ENCODE data around the gene MAP2K5.

DNA sequence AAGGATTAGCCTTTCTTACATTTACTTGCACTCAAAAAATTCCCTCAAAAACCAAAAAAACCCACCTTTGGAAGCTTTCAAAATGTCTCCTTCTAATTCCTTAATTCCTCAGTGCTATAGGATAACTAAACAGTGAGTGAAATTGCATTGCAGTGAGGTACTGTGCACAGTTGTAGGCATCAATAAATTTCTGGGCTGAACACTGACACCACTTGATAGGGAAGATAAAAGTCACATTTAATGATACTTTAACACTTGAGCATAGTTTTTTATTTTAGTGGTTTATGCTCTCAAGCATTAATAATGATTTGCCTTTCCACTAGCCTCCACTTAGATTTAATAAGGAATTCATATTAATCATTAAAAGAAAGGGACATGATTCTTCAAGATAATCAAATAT is 52.3 kb downstream of the MAP2K5 start:
- TF ChIP-seq, protein P1, sequence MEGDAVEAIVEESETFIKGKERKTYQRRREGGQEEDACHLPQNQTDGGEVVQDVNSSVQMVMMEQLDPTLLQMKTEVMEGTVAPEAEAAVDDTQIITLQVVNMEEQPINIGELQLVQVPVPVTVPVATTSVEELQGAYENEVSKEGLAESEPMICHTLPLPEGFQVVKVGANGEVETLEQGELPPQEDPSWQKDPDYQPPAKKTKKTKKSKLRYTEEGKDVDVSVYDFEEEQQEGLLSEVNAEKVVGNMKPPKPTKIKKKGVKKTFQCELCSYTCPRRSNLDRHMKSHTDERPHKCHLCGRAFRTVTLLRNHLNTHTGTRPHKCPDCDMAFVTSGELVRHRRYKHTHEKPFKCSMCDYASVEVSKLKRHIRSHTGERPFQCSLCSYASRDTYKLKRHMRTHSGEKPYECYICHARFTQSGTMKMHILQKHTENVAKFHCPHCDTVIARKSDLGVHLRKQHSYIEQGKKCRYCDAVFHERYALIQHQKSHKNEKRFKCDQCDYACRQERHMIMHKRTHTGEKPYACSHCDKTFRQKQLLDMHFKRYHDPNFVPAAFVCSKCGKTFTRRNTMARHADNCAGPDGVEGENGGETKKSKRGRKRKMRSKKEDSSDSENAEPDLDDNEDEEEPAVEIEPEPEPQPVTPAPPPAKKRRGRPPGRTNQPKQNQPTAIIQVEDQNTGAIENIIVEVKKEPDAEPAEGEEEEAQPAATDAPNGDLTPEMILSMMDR (IDR thresholded peaks at IDR 0.05), result no peak
- no peak for TF ChIP-seq ZFX (IDR thresholded peaks at IDR 0.05; ENCODE audit: borderline replicate concordance)
